ENCODE results near the gene CALCOCO2. TPM values are rescaled to one million over a fixed set of nuclear protein-coding genes. Genes with fewer than 3 reads are reported as not detected.

CALCOCO2 gene
- total and polyA plus RNA-seq, 10 of the 15 experiments (the other 5 are each of a cell fraction or from before 2014, with no cell fraction given), result 20.2 to 138 (median 53.1) TPM

- Histone ChIP-seq H3K79me2 (ENCODE audit: control insufficient read depth, insufficient read depth, low read length) (peaks cover 28% of the 10 kb centered on the region), H3K4me2 (ENCODE audit: control insufficient read depth, insufficient read depth) (peak overlapping the region; percentile 58), H4K20me1 (ENCODE audit: control insufficient read depth, insufficient read depth) (no peaks in the 10 kb centered on the region), H3K4me1 (ENCODE audit: control insufficient read depth, insufficient read depth, low read length) (peaks cover 43% of the 10 kb centered on the region), H3K27ac (ENCODE audit: control insufficient read depth, insufficient read depth) (peak overlapping the region; percentile 60), H3K4me3 (0 out of 2 replicates have a peak overlapping the region, but pooled peaks have one; percentile 40), H3K27me3 (replicated peaks in 1 of 2; ENCODE audit: control insufficient read depth in 2 of 2, insufficient read depth in 2 of 2, low read length in 1 of 2) (no peaks in the 10 kb centered on the region), H3K9ac (ENCODE audit: control insufficient read depth, insufficient read depth, low read length) (no peak overlapping the region), H3K36me3 (ENCODE audit: control insufficient read depth in 2 of 2, insufficient read depth in 2 of 2, low read length in 1 of 2) (peaks cover 0 to 14% of the 10 kb centered on the region in 2 experiments; a peak in 2 of 4 replicates), H2AFZ (ENCODE audit: control insufficient read depth, low read depth, low read length) (no peak overlapping the region), H3K9me3 (replicated peaks; ENCODE audit: control insufficient read depth, insufficient read depth, low read length) (no peaks in the 10 kb centered on the region; the same call in 2 of the 3 replicates)
- no peak for ATAC-seq
- ChIA-PET SMC1A (ENCODE audit: uncharacterized antibody, unreplicated experiment) (interaction anchor here (1.1 to 4.3 kb wide), 11 partner anchors 8 to 38 kb away, joined by 3 to 29 read pairs (median 4); partner anchors contain the start of gene TTLL6), RAD21 (ENCODE audit: unreplicated experiment) (interaction anchor here (0.9 to 1.9 kb wide), 5 partner anchors 9 to 354 kb away, joined by 3 to 15 read pairs (median 5); no protein-coding TSS in a partner anchor), POLR2A (interaction anchor here (2.1 kb wide), 1 partner anchor 9 kb away, joined by 9 read pairs; no protein-coding TSS in a partner anchor), CTCF (interaction anchor here (1.6 to 15.9 kb wide), 4 partner anchors 11 to 44 kb away, joined by 5 to 132 read pairs (median 22); partner anchors contain the start of gene TTLL6)
- 91% methylated on average over 3 of the region's 3 CpGs for WGBS (ENCODE audit: insufficient coverage, insufficient replicate concordance, low lambda C conversion rate, missing lambda C conversion rate)
- in situ Hi-C loops (cut with MboI), result no loop called here
- TF ChIP-seq, protein P1, sequence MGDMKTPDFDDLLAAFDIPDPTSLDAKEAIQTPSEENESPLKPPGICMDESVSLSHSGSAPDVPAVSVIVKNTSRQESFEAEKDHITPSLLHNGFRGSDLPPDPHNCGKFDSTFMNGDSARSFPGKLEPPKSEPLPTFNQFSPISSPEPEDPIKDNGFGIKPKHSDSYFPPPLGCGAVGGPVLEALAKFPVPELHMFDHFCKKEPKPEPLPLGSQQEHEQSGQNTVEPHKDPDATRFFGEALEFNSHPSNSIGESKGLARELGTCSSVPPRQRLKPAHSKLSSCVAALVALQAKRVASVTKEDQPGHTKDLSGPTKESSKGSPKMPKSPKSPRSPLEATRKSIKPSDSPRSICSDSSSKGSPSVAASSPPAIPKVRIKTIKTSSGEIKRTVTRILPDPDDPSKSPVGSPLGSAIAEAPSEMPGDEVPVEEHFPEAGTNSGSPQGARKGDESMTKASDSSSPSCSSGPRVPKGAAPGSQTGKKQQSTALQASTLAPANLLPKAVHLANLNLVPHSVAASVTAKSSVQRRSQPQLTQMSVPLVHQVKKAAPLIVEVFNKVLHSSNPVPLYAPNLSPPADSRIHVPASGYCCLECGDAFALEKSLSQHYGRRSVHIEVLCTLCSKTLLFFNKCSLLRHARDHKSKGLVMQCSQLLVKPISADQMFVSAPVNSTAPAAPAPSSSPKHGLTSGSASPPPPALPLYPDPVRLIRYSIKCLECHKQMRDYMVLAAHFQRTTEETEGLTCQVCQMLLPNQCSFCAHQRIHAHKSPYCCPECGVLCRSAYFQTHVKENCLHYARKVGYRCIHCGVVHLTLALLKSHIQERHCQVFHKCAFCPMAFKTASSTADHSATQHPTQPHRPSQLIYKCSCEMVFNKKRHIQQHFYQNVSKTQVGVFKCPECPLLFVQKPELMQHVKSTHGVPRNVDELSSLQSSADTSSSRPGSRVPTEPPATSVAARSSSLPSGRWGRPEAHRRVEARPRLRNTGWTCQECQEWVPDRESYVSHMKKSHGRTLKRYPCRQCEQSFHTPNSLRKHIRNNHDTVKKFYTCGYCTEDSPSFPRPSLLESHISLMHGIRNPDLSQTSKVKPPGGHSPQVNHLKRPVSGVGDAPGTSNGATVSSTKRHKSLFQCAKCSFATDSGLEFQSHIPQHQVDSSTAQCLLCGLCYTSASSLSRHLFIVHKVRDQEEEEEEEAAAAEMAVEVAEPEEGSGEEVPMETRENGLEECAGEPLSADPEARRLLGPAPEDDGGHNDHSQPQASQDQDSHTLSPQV (IDR thresholded peaks at IDR 0.05), result no peak
- no peak for TF ChIP-seq NFYA (IDR thresholded peaks at IDR 0.05; ENCODE audit: borderline replicate concordance, low read depth, low read length)
- no peak for TF ChIP-seq TCF7 (IDR thresholded peaks at IDR 0.05; ENCODE audit: borderline replicate concordance)
- TF ChIP-seq EP300 (IDR thresholded peaks at IDR 0.05; ENCODE audit: borderline replicate concordance in 1 of 2, control insufficient read depth in 1 of 2, low read depth in 2 of 2, low read length in 2 of 2), result no peak
- no peak for TF ChIP-seq DPF2 (IDR thresholded peaks at IDR 0.05)
- no peak for TF ChIP-seq ZBED1 (IDR thresholded peaks at IDR 0.05; ENCODE audit: borderline replicate concordance)
- no peak for TF ChIP-seq ZNF207 (IDR thresholded peaks at IDR 0.05; ENCODE audit: borderline replicate concordance)
- TF ChIP-seq IKZF1 (conservative IDR thresholded peaks at IDR 0.05), result no peak
- TF ChIP-seq KDM1A (IDR thresholded peaks at IDR 0.05; ENCODE audit: borderline replicate concordance), result no peak
- no peak for TF ChIP-seq ZNF384 (IDR thresholded peaks at IDR 0.05; ENCODE audit: borderline replicate concordance, low read depth, low read length)
- TF ChIP-seq MEF2B (IDR thresholded peaks at IDR 0.05; ENCODE audit: partially characterized antibody, poor library complexity, severe bottlenecking), result no peak
- no peak for TF ChIP-seq SREBF1 (IDR thresholded peaks at IDR 0.05; ENCODE audit: low read length)
- no peak for TF ChIP-seq TARDBP (IDR thresholded peaks at IDR 0.05; ENCODE audit: borderline replicate concordance)
- no peak for TF ChIP-seq SIX5 (IDR thresholded peaks at IDR 0.05; ENCODE audit: low read depth, low read length, severe bottlenecking)
- TF ChIP-seq, protein P2, sequence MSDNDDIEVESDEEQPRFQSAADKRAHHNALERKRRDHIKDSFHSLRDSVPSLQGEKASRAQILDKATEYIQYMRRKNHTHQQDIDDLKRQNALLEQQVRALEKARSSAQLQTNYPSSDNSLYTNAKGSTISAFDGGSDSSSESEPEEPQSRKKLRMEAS (IDR thresholded peaks at IDR 0.05; ENCODE audit: low read depth, low read length), result no peak
- no peak for TF ChIP-seq RBBP5 (conservative IDR thresholded peaks at IDR 0.05)
- TF ChIP-seq BRCA1 (IDR thresholded peaks at IDR 0.05; ENCODE audit: low read depth, low read length), result no peak
- TF ChIP-seq POU2F2 (IDR thresholded peaks at IDR 0.05; ENCODE audit: borderline replicate concordance, low read depth, low read length), result no peak
- TF ChIP-seq, protein P3, sequence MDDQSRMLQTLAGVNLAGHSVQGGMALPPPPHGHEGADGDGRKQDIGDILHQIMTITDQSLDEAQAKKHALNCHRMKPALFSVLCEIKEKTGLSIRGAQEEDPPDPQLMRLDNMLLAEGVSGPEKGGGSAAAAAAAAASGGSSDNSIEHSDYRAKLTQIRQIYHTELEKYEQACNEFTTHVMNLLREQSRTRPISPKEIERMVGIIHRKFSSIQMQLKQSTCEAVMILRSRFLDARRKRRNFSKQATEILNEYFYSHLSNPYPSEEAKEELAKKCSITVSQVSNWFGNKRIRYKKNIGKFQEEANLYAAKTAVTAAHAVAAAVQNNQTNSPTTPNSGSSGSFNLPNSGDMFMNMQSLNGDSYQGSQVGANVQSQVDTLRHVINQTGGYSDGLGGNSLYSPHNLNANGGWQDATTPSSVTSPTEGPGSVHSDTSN (IDR thresholded peaks at IDR 0.05; ENCODE audit: insufficient replicate concordance, low read depth, low read length), result no peak
- no TSS peak for BruUV-seq (replicated peaks)
- intact Hi-C loops (cut with micrococcal nuclease; ENCODE audit: unreplicated experiment), result no loop called here
- DNase-seq (ENCODE audit: low read depth, low spot score), result no peak
- FAIRE-seq, result no peak
Measured at GRCh38 chr17:48840441-48840840, 9.6 kb downstream of the CALCOCO2 start.
